Peyer's patch (tissue), 4 donors: ENCODE results near the gene FOXS1. TPM values are rescaled to one million over a fixed set of nuclear protein-coding genes. Genes with fewer than 3 reads are reported as not detected.

Experiments
- DNase-seq, 3 donors: peaks; one replicate each; pipeline ENCODE4 v3.0.0-alpha.2; 2017 to 2019
- H3K27ac ChIP-seq, 4 donors: fragments of 200-600 bp; sonication (generic); one replicate each; pipeline ENCODE4 v1.5.1; 2016 to 2019
- H3K27me3 ChIP-seq, 2 donors: fragments of 200-600 bp; sonication (generic); one replicate each; pipeline ENCODE4 v1.5.1; 2019
- H3K36me3 ChIP-seq, 3 donors: fragments of 200-600 bp; sonication (generic); one replicate each; pipeline ENCODE4 v1.5.1; 2016 to 2019
- H3K4me1 ChIP-seq, 4 donors: fragments of 200-600 bp; sonication (generic); one replicate each; pipeline ENCODE4 v1.5.1; 2016 to 2019
- H3K4me3 ChIP-seq, 4 donors: fragments of 200-600 bp; sonication (generic); 1 replicate in 3 of 4; 2 replicates in 1 of 4; pipeline ENCODE4 v1.5.1; 2016 to 2019; ENCODE audit warnings: mild to moderate bottlenecking in 1 of 4
- H3K9me3 ChIP-seq, 4 donors: fragments of 200-600 bp; sonication (generic); one replicate each; pipeline ENCODE4 v1.5.1; 2016 to 2019; ENCODE audit warnings: mild to moderate bottlenecking in 1 of 4
- CTCF ChIP-seq, 6 experiments: fragments of 450-650 bp in 4 of 6; fragments of 200-600 bp in 2 of 6; sonication (generic) in 1 of 6; IDR thresholded peaks; one replicate each; pipeline ENCODE4 v1.5.1; 2017 to 2019; ENCODE audit warnings: antibody characterized with exemption in 6 of 6, mild to moderate bottlenecking in 3 of 6, moderate library complexity in 1 of 6
- POLR2A ChIP-seq, 2 donors: fragments of 450-650 bp; IDR thresholded peaks; one replicate each; pipeline ENCODE4 v1.5.1; 2017; ENCODE audit warnings: antibody characterized with exemption in 2 of 2, mild to moderate bottlenecking in 2 of 2, moderate library complexity in 2 of 2
- small RNA-seq, 2 donors: library from RNA; depleted of rRNA; stranded (forward); fragments of <200 nt; gene quantifications; one replicate each; pipeline ENCODE3, GENCODE V24; 2016
- total RNA-seq, 4 donors: library from RNA; depleted of rRNA; stranded (reverse); fragments of >200 nt; gene quantifications; one replicate each; pipeline ENCODE4 v1.1.0, GENCODE V29; 2016

FOXS1 gene
- total RNA-seq, 4 donors from 2014 or later = not detected

- H3K4me3 ChIP-seq = no peak overlapping the region
- TF ChIP-seq CTCF (IDR thresholded peaks at IDR 0.05) (no peak), POLR2A (IDR thresholded peaks at IDR 0.05) (no peak)
- H3K9me3 ChIP-seq = no peaks in the 10 kb centered on the region
- H3K27ac ChIP-seq = no peak overlapping the region
- no peaks in the 10 kb centered on the region for H3K4me1 ChIP-seq
- H3K27me3 ChIP-seq = no peaks in the 10 kb centered on the region
- H3K36me3 ChIP-seq = no peaks in the 10 kb centered on the region
- no peak for DNase-seq
Measured at GRCh38 chr20:31801508-31801907, 43.9 kb downstream of the FOXS1 start.

- no peak for DNase-seq
- no peak for TF ChIP-seq CTCF (IDR thresholded peaks at IDR 0.05)
- TF ChIP-seq POLR2A (IDR thresholded peaks at IDR 0.05) = no peak
- Histone ChIP-seq H3K4me3 (no peak overlapping the region), H3K27me3 (no peaks in the 10 kb centered on the region), H3K4me1 (no peaks in the 10 kb centered on the region), H3K27ac (no peak overlapping the region), H3K9me3 (no peaks in the 10 kb centered on the region), H3K36me3 (no peaks in the 10 kb centered on the region)
Measured at GRCh38 chr20:31797364-31797763, 48.0 kb downstream of the FOXS1 start.

Small RNA genes lying within 50 kb of the gene (small RNA-seq; reads per million reads assigned to genes)
- 0 reads per million in 2 donors for gene AL160175.1

Other genes starting within 250 kb of the FOXS1 start
- gene ID1, start 240.3 kb downstream of the FOXS1 start, total RNA-seq = 100 to 1,000 TPM; 408 to 760 (median 570) TPM
- 1 to 10 TPM in 1 of 4 donors, not detected in 3; 2.5 TPM for gene COX4I2, start 207.7 kb downstream of the FOXS1 start, total RNA-seq
- gene BCL2L1, start 122.7 kb downstream of the FOXS1 start, total RNA-seq = 100 to 1,000 TPM in 3 of 4 donors, 10 to 100 TPM in 1; 85.0 to 185 (median 144) TPM
- gene TPX2, start 106.3 kb downstream of the FOXS1 start, total RNA-seq = 10 to 100 TPM in 1 of 4 donors, 1 to 10 TPM in 3; 4.4 to 26.4 (median 9.3) TPM
- under 1 TPM in 1 of 4 donors, not detected in 3; 0.57 TPM for gene MYLK2, start 26.2 kb downstream of the FOXS1 start, total RNA-seq
- 10 to 100 TPM in 1 of 4 donors, 1 to 10 TPM in 2, under 1 TPM in 1; 0.53 to 19.8 (median 2.3) TPM for gene DUSP15, start 24.9 kb upstream of the FOXS1 start, total RNA-seq
- 1 to 10 TPM in 1 of 4 donors, under 1 TPM in 1, not detected in 2; 0.47 to 1.7 TPM for gene TTLL9, start 25.0 kb upstream of the FOXS1 start, total RNA-seq
- 1 to 10 TPM; 5.1 to 6.6 (median 6.2) TPM for gene PDRG1, start 106.4 kb upstream of the FOXS1 start, total RNA-seq
- under 1 TPM in 1 of 4 donors, not detected in 3; 0.38 TPM for gene XKR7, start 122.5 kb upstream of the FOXS1 start, total RNA-seq
- 1 to 10 TPM in 3 of 4 donors, under 1 TPM in 1; 0.88 to 8.3 (median 3.9) TPM for gene CCM2L, start 164.8 kb upstream of the FOXS1 start, total RNA-seq
- 10 to 100 TPM in 3 of 4 donors, 1 to 10 TPM in 1; 8.0 to 56.1 (median 10.5) TPM for gene HCK, start 206.6 kb upstream of the FOXS1 start, total RNA-seq